Astrocyte (in vitro differentiated cells and primary cell): ENCODE data around the gene HIC1. TPM values are rescaled to one million over a fixed set of nuclear protein-coding genes. Genes with fewer than 3 reads are reported as not detected.
A peak's percentile ranks its signal among the peaks of the same experiment; 100 is the strongest.

Experiments
- DNase-seq: peaks from one replicate; pipeline ENCODE4 v3.0.0-alpha.2; 2010; ENCODE audit warnings: low read depth
- FAIRE-seq: peaks from 2 replicates; lab custom pipeline; 2011; peaks lifted over from hg19 to GRCh38; lab: Jason Lieb, UNC
- H2AFZ ChIP-seq: 2 replicates; pipeline ENCODE4 v1.6.0; 2012; ENCODE audit warnings: low read depth, low read length, inconsistent platforms
- H3K27ac ChIP-seq: 2 replicates; pipeline ENCODE4 v1.5.1; 2011; ENCODE audit warnings: low read depth, low read length, inconsistent platforms
- H3K27me3 ChIP-seq: 2 replicates; pipeline ENCODE4 v1.6.0; 2011; ENCODE audit warnings: low read length, inconsistent platforms; ENCODE audit not compliant: insufficient read depth
- H3K36me3 ChIP-seq: 2 replicates; pipeline ENCODE4 v1.5.1; 2011; ENCODE audit warnings: low read length, inconsistent platforms; ENCODE audit not compliant: insufficient read depth
- H3K4me1 ChIP-seq: 2 replicates; pipeline ENCODE4 v1.5.1; 2011; ENCODE audit warnings: low read length, inconsistent platforms; ENCODE audit not compliant: insufficient read depth
- H3K4me2 ChIP-seq: 2 replicates; pipeline ENCODE4 v1.6.0; 2012; ENCODE audit warnings: low read length, inconsistent platforms
- H3K4me3 ChIP-seq: 2 replicates; pipeline ENCODE4 v1.5.1; 2011; ENCODE audit warnings: low read depth, mild to moderate bottlenecking, low read length, inconsistent platforms; ENCODE audit not compliant: insufficient read depth
- H3K79me2 ChIP-seq: 2 replicates; pipeline ENCODE4 v1.6.0; 2012; ENCODE audit warnings: mild to moderate bottlenecking, low read length, inconsistent platforms; ENCODE audit not compliant: insufficient read depth
- H3K9ac ChIP-seq: 2 replicates; pipeline ENCODE4 v1.6.0; 2012; ENCODE audit warnings: mild to moderate bottlenecking, low read length, inconsistent platforms
- H3K9me3 ChIP-seq: 2 replicates; pipeline ENCODE4 v1.5.1; 2012; ENCODE audit warnings: low read depth, mild to moderate bottlenecking, low read length, inconsistent platforms; ENCODE audit not compliant: insufficient read depth
- H4K20me1 ChIP-seq: 2 replicates; pipeline ENCODE4 v1.6.0; 2012; ENCODE audit warnings: low read length, inconsistent platforms; ENCODE audit not compliant: insufficient read depth
- H3K27ac Mint-ChIP-seq: one replicate; pipeline ENCODE4 v1.8.0; 2021; ENCODE audit warnings: mild to moderate bottlenecking, mixed read lengths; ENCODE audit not compliant: unreplicated experiment
- H3K27me3 Mint-ChIP-seq: one replicate; pipeline ENCODE4 v1.8.0; 2021; ENCODE audit warnings: low read depth, mixed read lengths; ENCODE audit not compliant: unreplicated experiment
- H3K36me3 Mint-ChIP-seq: one replicate; pipeline ENCODE4 v1.8.0; 2021; ENCODE audit warnings: low read depth, mixed read lengths; ENCODE audit not compliant: unreplicated experiment
- H3K4me1 Mint-ChIP-seq: one replicate; pipeline ENCODE4 v1.8.0; 2021; ENCODE audit warnings: low read depth, mixed read lengths; ENCODE audit not compliant: unreplicated experiment
- H3K4me3 Mint-ChIP-seq: one replicate; pipeline ENCODE4 v1.8.0; 2021; ENCODE audit warnings: mild to moderate bottlenecking, moderate library complexity, mixed read lengths; ENCODE audit not compliant: unreplicated experiment
- H3K9me3 Mint-ChIP-seq: one replicate; pipeline ENCODE4 v1.8.0; 2021; ENCODE audit warnings: mild to moderate bottlenecking, mixed read lengths; ENCODE audit not compliant: unreplicated experiment
- EZH2 ChIP-seq: IDR thresholded peaks from 2 replicates; pipeline ENCODE4 v1.6.1; 2012; ENCODE audit warnings: mild to moderate bottlenecking, low read length, inconsistent platforms; ENCODE audit not compliant: insufficient read depth
- total RNA-seq: library from RNA; stranded (reverse); gene quantifications from 2 replicates; pipeline ENCODE4 v1.2.1, GENCODE V29; 2021
- TF ChIP-seq, protein P1 (sequence below): IDR thresholded peaks from 2 replicates; pipeline ENCODE4 v1.5.1; 2011; ENCODE audit warnings: low read depth, mild to moderate bottlenecking, inconsistent platforms, low read length, moderate library complexity; ENCODE audit not compliant: insufficient read depth

The HIC1 gene
- total RNA-seq, 1 donor from 2014 or later: 9.0 TPM

DNA sequence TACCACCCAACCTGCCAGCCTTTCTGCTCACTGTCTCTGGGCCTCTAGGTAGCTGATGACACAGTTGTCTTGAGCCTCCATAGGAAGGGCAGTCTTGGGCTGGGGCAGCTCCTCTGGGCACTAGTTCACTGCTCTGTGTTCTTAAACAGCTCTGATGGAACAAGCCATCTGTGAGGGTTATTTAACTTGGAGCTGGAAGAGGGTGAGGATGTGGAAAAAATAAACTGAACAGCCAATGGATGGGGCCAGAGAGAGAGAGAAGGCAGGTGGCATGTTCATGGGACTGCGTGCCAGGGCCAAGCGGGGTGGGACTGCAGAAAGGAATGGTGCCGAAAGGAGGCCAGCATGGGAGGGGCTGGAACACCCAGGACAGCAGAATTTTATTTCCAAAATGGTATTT, 52.6 kb downstream of the HIC1 start:
- Histone ChIP-seq H3K9ac (no peak overlapping the region), H3K36me3 (no peaks in the 10 kb centered on the region), H3K27ac (no peak overlapping the region), H2AFZ (no peak overlapping the region), H3K9me3 (no peaks in the 10 kb centered on the region), H3K4me1 (peaks cover 16% of the 10 kb centered on the region), H3K4me3 (no peak overlapping the region), H3K79me2 (no peaks in the 10 kb centered on the region), H3K4me2 (no peak overlapping the region), H4K20me1 (no peaks in the 10 kb centered on the region), H3K27me3 (no peaks in the 10 kb centered on the region)
- no peak for DNase-seq
- no peak for TF ChIP-seq EZH2
- TF ChIP-seq, protein P1, sequence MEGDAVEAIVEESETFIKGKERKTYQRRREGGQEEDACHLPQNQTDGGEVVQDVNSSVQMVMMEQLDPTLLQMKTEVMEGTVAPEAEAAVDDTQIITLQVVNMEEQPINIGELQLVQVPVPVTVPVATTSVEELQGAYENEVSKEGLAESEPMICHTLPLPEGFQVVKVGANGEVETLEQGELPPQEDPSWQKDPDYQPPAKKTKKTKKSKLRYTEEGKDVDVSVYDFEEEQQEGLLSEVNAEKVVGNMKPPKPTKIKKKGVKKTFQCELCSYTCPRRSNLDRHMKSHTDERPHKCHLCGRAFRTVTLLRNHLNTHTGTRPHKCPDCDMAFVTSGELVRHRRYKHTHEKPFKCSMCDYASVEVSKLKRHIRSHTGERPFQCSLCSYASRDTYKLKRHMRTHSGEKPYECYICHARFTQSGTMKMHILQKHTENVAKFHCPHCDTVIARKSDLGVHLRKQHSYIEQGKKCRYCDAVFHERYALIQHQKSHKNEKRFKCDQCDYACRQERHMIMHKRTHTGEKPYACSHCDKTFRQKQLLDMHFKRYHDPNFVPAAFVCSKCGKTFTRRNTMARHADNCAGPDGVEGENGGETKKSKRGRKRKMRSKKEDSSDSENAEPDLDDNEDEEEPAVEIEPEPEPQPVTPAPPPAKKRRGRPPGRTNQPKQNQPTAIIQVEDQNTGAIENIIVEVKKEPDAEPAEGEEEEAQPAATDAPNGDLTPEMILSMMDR: no peak
- Mint-ChIP-seq H3K27me3 (no peaks in the 10 kb centered on the region), H3K36me3 (peaks cover 12% of the 10 kb centered on the region), H3K4me3 (no peak overlapping the region), H3K27ac (no peak overlapping the region), H3K9me3 (no peaks in the 10 kb centered on the region), H3K4me1 (peaks cover 41% of the 10 kb centered on the region)
- no peak for FAIRE-seq

- no peak overlapping the region for H3K4me2 ChIP-seq
- no peak for DNase-seq
Observed at GRCh38 chr17:2108170-2108569, 53.3 kb downstream of the HIC1 start.

DNA sequence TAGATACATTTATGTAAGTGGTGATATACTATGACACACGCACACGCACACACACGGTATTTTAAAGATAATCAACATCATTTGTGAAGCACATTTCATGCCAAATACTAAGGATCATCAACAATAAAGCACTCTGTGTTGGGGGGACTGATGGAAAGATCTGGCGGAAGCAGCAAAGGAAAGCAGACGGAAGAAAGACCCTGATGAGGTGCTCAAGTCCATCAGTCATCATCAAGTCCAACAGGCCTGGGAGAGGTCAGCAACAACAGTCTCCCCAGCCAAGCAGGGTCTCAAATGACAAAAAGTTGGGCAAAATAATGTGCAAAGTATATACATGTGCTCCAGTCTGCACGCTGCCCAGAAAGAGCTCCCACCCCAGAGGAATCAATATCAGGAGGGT, 55.5 kb downstream of the HIC1 start:
- no peaks in the 10 kb centered on the region for H3K27me3 Mint-ChIP-seq
- no peak overlapping the region for H3K4me3 Mint-ChIP-seq
- Histone ChIP-seq H3K9ac (no peak overlapping the region), H4K20me1 (no peaks in the 10 kb centered on the region), H3K27ac (no peak overlapping the region), H3K79me2 (no peaks in the 10 kb centered on the region), H3K4me1 (peaks cover 13% of the 10 kb centered on the region), H3K4me3 (no peak overlapping the region), H3K36me3 (no peaks in the 10 kb centered on the region), H3K9me3 (no peaks in the 10 kb centered on the region), H3K27me3 (no peaks in the 10 kb centered on the region), H3K4me2 (no peak overlapping the region), H2AFZ (no peak overlapping the region)
- TF ChIP-seq, protein P1: no peak
- TF ChIP-seq EZH2: no peak
- H3K27ac Mint-ChIP-seq: peak overlapping the region; percentile 16
- DNase-seq: no peak
- no peaks in the 10 kb centered on the region for H3K36me3 Mint-ChIP-seq
- peaks cover 34% of the 10 kb centered on the region for H3K4me1 Mint-ChIP-seq
- FAIRE-seq: no peak
- no peaks in the 10 kb centered on the region for H3K9me3 Mint-ChIP-seq

More at GRCh38 chr17:2108170-2108569, 53.3 kb downstream of the HIC1 start:
- no peak overlapping the region for H2AFZ ChIP-seq
- Mint-ChIP-seq H3K9me3 (no peaks in the 10 kb centered on the region), H3K27me3 (no peaks in the 10 kb centered on the region), H3K27ac (no peak overlapping the region), H3K36me3 (peaks cover 5% of the 10 kb centered on the region), H3K4me3 (no peak overlapping the region), H3K4me1 (peaks cover 35% of the 10 kb centered on the region)
- H3K4me1 ChIP-seq: peaks cover 19% of the 10 kb centered on the region
- no peak overlapping the region for H3K4me3 ChIP-seq
- no peaks in the 10 kb centered on the region for H3K9me3 ChIP-seq
- no peaks in the 10 kb centered on the region for H4K20me1 ChIP-seq
- H3K36me3 ChIP-seq: no peaks in the 10 kb centered on the region
- no peak overlapping the region for H3K9ac ChIP-seq
- H3K27me3 ChIP-seq: no peaks in the 10 kb centered on the region
- H3K27ac ChIP-seq: no peak overlapping the region
- H3K79me2 ChIP-seq: no peaks in the 10 kb centered on the region
- FAIRE-seq: no peak
- TF ChIP-seq, protein P1: no peak
- TF ChIP-seq EZH2: no peak
